ENCODE data around the gene TDRD7. TPM values are rescaled to one million over a fixed set of nuclear protein-coding genes. Genes with fewer than 3 reads are reported as not detected.

TDRD7 gene
- total and polyA plus RNA-seq, 2 of the 8 experiments (the other 6 are each of a cell fraction or from before 2014, with no cell fraction given): 1.2 to 2.3 TPM

GRCh38 chr9:97411789-97412625 is at the start of gene TDRD7 (continued):
- TF ChIP-seq, protein P1, sequence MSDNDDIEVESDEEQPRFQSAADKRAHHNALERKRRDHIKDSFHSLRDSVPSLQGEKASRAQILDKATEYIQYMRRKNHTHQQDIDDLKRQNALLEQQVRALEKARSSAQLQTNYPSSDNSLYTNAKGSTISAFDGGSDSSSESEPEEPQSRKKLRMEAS (IDR thresholded peaks at IDR 0.05): 0 out of 2 replicates have a peak, but pooled peaks have one; percentile 45
- TF ChIP-seq HDAC2 (IDR thresholded peaks at IDR 0.05; ENCODE audit: borderline replicate concordance in 1 of 2, low read depth in 2 of 2, low read length in 2 of 2) (peak; percentile 93 to 100; a peak in 3 of 4 replicates), BCL11A (IDR thresholded peaks at IDR 0.05; ENCODE audit: low read depth in 2 of 2, low read length in 2 of 2) (no peak), EGR1 (IDR thresholded peaks at IDR 0.05; ENCODE audit: borderline replicate concordance, low read depth, low read length) (peak; percentile 43; the same call in 1 of the 2 replicates), KDM4A (IDR thresholded peaks at IDR 0.05; ENCODE audit: low read depth, low read length, severe bottlenecking) (peak; percentile 90), SIN3A (conservative IDR thresholded peaks at IDR 0.05 in 1 of 2, IDR thresholded peaks at IDR 0.05 in 1 of 2; ENCODE audit: low read depth in 1 of 2, low read length in 2 of 2) (peak in 1 of 2 experiments; percentile 47; a peak in 1 of 4 replicates), TCF12 (IDR thresholded peaks at IDR 0.05; ENCODE audit: low read depth, low read length) (0 out of 2 replicates have a peak, but pooled peaks have one; percentile 40), RAD21 (IDR thresholded peaks at IDR 0.05 in 1 of 2, conservative IDR thresholded peaks at IDR 0.05 in 1 of 2; ENCODE audit: low read depth in 2 of 2, low read length in 2 of 2) (peak; percentile 55 to 75), CTBP2 (IDR thresholded peaks at IDR 0.05; ENCODE audit: borderline replicate concordance, insufficient read depth, insufficient read length, low read length) (peak; percentile 76), SUZ12 (IDR thresholded peaks at IDR 0.05; ENCODE audit: low read length) (peak; percentile 44; the same call in 1 of the 2 replicates), TBP (IDR thresholded peaks at IDR 0.05; ENCODE audit: low read depth, low read length) (peak; percentile 17; the same call in 1 of the 2 replicates), ATF3 (IDR thresholded peaks at IDR 0.05; ENCODE audit: insufficient read depth, low read depth, low read length) (0 out of 2 replicates have a peak, but pooled peaks have one; percentile 37), SP4 (IDR thresholded peaks at IDR 0.05; ENCODE audit: low read length) (no peak), POLR2AphosphoS5 (IDR thresholded peaks at IDR 0.05; ENCODE audit: low read depth, low read length) (no peak), CREB1 (IDR thresholded peaks at IDR 0.05) (peak; percentile 44; the same call in 1 of the 2 replicates), YY1 (IDR thresholded peaks at IDR 0.05; ENCODE audit: low read depth, low read length) (peak; percentile 61), PHF8 (conservative IDR thresholded peaks at IDR 0.05; ENCODE audit: low read depth, low read length) (0 out of 2 replicates have a peak, but pooled peaks have one; percentile 19), SIRT6 (IDR thresholded peaks at IDR 0.05; ENCODE audit: low read length) (no peak)
- TF ChIP-seq, protein P2, sequence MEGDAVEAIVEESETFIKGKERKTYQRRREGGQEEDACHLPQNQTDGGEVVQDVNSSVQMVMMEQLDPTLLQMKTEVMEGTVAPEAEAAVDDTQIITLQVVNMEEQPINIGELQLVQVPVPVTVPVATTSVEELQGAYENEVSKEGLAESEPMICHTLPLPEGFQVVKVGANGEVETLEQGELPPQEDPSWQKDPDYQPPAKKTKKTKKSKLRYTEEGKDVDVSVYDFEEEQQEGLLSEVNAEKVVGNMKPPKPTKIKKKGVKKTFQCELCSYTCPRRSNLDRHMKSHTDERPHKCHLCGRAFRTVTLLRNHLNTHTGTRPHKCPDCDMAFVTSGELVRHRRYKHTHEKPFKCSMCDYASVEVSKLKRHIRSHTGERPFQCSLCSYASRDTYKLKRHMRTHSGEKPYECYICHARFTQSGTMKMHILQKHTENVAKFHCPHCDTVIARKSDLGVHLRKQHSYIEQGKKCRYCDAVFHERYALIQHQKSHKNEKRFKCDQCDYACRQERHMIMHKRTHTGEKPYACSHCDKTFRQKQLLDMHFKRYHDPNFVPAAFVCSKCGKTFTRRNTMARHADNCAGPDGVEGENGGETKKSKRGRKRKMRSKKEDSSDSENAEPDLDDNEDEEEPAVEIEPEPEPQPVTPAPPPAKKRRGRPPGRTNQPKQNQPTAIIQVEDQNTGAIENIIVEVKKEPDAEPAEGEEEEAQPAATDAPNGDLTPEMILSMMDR (IDR thresholded peaks at IDR 0.05; ENCODE audit: control extremely low read depth in 1 of 3, insufficient read depth in 1 of 3, low read depth in 1 of 3, low read length in 3 of 3): peak; percentile 91 to 99 (median 94)

Measured in H1 (cell line).